CD1c-positive myeloid dendritic cell (primary cell): Measurements from ENCODE around the gene MAPK4.

Source experiments
- DNase-seq: peaks from one replicate; pipeline ENCODE4 v3.0.0-alpha.2; 2016; ENCODE audit errors: extremely low spot score

MAPK4 gene

DNA sequence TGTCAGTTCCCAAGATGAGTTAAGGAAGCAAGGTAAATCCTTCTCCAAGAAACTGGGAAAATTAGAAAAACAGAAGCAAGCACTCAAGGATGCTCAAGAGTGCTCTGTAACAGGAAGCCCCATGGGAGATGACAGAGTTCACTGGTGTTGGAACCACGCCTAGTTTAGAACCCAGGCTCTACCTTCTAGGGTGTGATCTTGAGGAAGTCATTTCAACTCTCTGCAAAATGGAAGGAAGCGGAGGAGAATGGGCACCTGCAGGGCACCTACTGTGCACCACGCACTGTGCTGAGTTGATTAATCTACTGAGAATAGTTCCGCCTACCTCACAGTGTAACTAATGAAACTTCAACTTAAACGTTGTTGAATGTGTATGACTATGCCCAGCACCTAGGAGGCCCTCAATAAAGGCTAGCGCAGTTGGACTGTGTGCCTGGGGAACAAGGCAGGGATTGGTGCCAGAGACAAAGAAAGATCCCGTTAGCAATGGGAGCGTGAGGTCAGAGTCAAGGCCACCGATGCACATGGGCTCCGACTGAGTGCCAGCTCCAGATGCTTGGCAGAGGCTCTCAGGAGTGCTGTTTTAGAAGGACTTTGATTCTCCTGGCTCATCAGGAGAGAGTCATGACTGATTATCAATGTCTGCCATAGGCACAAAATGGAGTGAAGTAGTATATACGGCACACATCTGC, 93.7 kb downstream of the MAPK4 start:
- no peak for DNase-seq

- DNase-seq: no peak
Observed at GRCh38 chr18:50654211-50654610, 94.3 kb downstream of the MAPK4 start.

- DNase-seq: no peak
Observed at GRCh38 chr18:50654658-50655550, 95.0 kb downstream of the MAPK4 start.

DNA sequence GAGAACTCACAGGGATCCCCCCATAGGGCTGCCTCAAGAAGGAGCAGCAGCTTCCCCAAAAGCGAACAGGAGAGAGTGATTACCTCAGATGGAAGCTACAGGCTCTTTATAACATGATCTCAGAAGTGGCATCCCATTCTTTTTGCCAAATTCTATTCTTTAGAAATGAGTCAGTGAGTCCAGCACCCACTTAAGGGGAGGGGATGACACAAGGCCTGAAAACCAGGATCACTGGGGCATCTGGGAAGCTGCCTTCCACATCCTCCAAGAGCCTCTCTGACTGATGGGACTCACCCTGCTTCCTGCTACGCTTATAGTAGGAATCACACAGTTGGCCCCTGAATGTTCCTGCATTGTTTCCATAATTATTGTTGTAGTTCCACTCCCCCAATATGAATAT, 96.5 kb downstream of the MAPK4 start:
- no peak for DNase-seq

GRCh38 chr18:50656841-50657470, 97.1 kb downstream of the MAPK4 start:
- DNase-seq: no peak

GRCh38 chr18:50658601-50659000, 98.7 kb downstream of the MAPK4 start:
- no peak for DNase-seq

- no peak for DNase-seq
Observed at GRCh38 chr18:50659091-50660003, 99.5 kb downstream of the MAPK4 start.

DNA sequence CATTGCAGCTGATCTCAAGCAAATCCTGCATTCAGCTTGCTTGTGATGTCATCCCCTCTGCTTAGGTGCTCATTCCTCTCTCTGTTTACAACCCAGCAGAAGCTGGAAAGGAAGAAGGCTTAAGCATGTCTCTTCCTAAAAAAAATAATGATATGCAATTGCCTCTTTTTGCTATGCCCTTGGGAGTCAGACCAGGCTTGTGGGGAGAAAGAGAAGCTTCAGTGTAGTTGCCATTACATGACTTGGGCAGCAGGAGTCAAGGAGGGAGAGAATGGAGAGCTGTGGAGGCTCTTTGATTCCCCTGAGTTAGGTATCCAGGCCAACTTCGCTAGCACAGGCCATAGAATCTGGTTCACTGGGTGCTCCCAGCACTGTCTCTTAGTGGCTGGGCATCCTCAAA, 101.1 kb downstream of the MAPK4 start:
- no peak for DNase-seq

- peak; percentile 5 for DNase-seq
Observed at GRCh38 chr18:50662177-50662576, 102.3 kb downstream of the MAPK4 start.

DNA sequence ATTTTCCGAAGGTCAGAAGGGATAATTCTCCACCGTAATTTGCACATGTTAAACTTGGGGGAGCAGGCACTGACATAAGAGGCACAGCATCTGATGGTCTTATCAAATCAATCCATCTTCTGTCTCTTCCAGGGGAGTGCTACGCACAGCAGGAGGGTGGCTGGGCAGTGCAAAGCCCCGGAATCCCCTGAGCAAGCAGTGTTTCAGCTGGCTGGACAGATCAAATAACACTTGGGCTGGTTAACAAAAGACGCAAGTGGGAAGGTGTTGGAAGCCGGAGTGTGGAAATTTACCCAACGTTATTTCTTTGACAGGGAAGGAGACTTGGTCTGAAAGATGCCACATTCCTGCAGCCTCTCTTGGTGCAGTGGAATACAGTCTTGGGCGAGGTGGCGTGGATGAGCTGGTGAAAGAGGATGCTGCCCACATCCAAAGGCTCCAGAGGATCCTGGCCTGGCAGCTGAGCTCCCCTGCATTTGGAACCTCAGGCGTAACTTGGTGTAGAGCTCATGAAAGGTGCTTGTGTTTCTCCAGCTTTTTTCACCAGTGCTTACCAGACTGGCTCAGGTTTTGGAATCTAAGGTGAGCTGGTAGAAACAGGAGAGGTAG, 103.0 kb downstream of the MAPK4 start:
- DNase-seq: no peak

- no peak for DNase-seq
Observed at GRCh38 chr18:50663626-50664441, 103.9 kb downstream of the MAPK4 start.

DNA sequence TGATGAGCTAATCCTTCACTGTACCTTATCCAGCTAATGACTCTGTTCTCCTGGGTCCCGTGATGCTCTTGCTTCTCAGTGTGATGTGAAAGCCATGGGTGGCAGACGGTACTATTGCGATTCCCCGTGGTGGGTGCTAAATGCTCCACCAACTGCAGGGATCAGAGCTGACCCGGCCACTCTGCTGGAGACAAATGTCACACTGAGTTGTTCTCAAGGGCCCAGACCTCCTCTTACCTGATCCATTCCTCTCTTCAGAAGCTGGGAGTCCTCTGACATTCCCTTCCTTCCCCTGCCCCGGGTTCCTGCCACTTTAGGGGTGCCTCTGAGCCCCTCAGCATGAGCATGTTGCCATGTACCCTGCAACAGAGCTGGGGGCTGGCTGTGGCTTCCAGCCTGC, 105.1 kb downstream of the MAPK4 start:
- no peak for DNase-seq

GRCh38 chr18:50665519-50665918, 105.6 kb downstream of the MAPK4 start:
- DNase-seq: no peak

DNA sequence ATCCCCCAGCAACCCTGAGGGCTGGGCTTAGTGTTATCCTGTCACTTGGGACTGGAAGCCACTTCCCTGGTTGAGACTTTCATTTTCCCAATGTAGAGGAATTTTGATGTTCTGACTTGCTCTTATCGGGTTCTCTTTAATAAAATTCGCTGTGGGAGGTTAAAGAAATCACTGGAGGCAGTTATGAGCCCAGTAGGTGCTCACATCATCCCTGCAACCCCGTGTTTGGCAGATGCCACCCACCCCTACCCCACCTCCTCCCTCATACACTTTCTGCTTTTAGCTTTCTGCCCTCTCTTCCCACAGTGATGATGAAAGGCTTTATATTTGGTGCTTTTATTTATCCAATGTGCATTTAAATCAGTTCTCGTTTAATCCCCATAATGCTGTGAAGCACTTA, 106.6 kb downstream of the MAPK4 start:
- no peak for DNase-seq

GRCh38 chr18:50671376-50671775, 111.5 kb downstream of the MAPK4 start:
- no peak for DNase-seq

- DNase-seq: no peak
Observed at GRCh38 chr18:50674307-50674980, 114.6 kb downstream of the MAPK4 start.

DNA sequence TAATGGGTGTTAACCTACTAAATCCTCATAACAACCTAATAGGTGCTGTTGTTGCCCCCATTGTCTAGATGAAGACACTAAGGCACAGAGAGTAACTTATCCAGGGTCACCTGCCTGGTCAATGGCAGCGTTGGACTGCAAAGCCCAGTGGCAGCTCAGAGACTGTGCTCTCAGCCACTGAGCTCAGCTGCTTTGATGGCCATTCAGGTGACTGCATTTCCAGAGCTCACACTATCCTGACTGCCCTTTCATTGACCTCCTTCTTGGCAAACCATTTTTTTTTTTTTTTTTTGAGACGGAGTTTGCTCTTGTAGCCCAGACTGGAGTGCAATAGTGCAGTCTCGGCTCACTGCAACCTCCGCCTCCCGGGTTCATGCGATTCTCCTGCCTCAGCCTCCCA, 115.2 kb downstream of the MAPK4 start:
- no peak for DNase-seq

DNA sequence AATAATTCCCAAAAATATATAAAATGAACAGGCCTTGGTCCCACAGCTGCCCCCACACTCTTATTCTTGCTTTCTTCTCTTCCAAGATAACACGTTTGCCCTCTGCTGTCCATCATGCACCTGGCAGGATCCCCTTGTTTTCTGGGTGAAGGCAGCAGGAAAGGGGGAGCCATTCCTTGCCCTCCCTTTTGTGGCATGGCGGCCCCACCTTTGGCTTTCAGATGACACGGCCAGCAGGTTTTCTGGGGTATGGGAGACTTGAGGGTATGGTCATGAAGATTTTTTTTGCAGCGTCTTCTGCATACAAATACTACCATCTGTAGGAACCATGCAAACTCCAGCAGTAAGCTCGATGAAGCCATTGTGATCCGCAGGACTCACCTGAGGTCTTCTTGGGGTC, 118.8 kb downstream of the MAPK4 start:
- no peak for DNase-seq

- DNase-seq: no peak
Observed at GRCh38 chr18:50679056-50679455, 119.2 kb downstream of the MAPK4 start.

DNA sequence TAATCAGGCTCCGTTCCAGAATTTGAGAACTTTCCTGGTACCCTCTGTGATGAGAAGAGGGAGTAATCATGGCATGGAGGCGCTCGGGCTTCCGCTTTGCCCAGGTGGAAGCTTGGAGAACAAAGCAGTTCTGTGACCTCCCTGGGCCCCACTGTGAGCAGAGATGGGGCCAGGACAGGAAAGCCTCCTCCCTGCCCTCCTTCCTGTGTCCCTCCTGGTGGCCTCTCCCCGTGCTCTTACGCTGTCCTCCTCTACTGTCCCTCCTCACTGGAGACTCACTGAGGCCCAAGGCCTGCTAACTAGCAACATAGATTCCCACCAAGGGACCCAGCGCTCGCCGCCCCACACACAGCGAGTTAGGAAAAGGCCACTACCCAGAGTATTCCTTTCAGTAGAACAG, 119.8 kb downstream of the MAPK4 start:
- DNase-seq: no peak
